Ishikawa (cell line): ENCODE data around the gene ITPR1.

Experiments
- EP300 ChIP-seq: IDR thresholded peaks from 2 replicates; pipeline ENCODE4 v1.6.1; 2012; ENCODE audit warnings: borderline replicate concordance
- RAD21 ChIP-seq: IDR thresholded peaks from 2 replicates; pipeline ENCODE4 v1.6.1; 2012; ENCODE audit warnings: low read depth
- TAF1 ChIP-seq: IDR thresholded peaks from 2 replicates; pipeline ENCODE4 v1.6.1; 2012; ENCODE audit warnings: low read depth, mild to moderate bottlenecking
- YY1 ChIP-seq: IDR thresholded peaks from 2 replicates; pipeline ENCODE4 v1.6.1; 2012; ENCODE audit warnings: low read depth
- TF ChIP-seq, protein P1 (sequence below): IDR thresholded peaks from 2 replicates; pipeline ENCODE4 v1.6.1; 2012
- TF ChIP-seq, protein P2 (sequence below): IDR thresholded peaks from 2 replicates; pipeline ENCODE4 v1.6.1; 2012; ENCODE audit warnings: low read depth, mild to moderate bottlenecking

DNA sequence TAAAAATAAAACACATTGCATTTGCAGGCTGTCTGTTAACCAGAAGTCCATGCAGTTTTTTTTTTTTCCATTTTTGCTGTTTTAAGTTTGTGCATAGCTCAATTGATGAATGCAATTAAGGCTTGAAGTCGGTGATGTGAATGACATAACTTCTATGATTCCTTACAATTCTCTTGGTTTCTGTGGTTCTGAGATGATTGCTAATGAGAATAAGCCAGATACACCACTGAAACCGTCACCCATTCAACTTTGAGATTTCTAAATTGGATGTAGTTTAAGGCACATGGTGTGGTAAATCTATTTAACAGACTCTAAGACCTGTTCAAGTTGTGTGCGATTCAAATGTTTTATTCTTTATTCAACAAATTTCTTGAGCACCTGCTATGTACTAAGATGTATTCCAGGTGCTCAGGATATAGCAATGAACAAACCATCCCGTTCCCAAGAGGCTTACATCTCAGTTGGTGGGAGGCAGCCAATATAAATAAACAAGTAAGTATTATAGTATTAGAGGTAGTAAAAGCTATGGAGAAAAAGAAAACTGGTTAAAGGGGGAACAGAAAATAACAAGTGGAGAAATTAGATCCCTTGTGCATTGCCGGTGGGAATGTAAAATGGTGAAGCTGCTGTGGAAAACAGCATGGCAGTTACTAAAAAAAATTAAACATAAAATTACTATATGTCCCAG is 4.0 kb downstream of the ITPR1 start:
- no peak for TF ChIP-seq TAF1
- no peak for TF ChIP-seq EP300
- TF ChIP-seq, protein P1, sequence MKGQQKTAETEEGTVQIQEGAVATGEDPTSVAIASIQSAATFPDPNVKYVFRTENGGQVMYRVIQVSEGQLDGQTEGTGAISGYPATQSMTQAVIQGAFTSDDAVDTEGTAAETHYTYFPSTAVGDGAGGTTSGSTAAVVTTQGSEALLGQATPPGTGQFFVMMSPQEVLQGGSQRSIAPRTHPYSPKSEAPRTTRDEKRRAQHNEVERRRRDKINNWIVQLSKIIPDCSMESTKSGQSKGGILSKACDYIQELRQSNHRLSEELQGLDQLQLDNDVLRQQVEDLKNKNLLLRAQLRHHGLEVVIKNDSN = no peak
- TF ChIP-seq, protein P2, sequence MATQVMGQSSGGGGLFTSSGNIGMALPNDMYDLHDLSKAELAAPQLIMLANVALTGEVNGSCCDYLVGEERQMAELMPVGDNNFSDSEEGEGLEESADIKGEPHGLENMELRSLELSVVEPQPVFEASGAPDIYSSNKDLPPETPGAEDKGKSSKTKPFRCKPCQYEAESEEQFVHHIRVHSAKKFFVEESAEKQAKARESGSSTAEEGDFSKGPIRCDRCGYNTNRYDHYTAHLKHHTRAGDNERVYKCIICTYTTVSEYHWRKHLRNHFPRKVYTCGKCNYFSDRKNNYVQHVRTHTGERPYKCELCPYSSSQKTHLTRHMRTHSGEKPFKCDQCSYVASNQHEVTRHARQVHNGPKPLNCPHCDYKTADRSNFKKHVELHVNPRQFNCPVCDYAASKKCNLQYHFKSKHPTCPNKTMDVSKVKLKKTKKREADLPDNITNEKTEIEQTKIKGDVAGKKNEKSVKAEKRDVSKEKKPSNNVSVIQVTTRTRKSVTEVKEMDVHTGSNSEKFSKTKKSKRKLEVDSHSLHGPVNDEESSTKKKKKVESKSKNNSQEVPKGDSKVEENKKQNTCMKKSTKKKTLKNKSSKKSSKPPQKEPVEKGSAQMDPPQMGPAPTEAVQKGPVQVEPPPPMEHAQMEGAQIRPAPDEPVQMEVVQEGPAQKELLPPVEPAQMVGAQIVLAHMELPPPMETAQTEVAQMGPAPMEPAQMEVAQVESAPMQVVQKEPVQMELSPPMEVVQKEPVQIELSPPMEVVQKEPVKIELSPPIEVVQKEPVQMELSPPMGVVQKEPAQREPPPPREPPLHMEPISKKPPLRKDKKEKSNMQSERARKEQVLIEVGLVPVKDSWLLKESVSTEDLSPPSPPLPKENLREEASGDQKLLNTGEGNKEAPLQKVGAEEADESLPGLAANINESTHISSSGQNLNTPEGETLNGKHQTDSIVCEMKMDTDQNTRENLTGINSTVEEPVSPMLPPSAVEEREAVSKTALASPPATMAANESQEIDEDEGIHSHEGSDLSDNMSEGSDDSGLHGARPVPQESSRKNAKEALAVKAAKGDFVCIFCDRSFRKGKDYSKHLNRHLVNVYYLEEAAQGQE = no peak
- no peak for TF ChIP-seq YY1
- TF ChIP-seq RAD21 = no peak
